ENCODE results near the gene CYSRT1. TPM values are rescaled to one million over a fixed set of nuclear protein-coding genes. Genes with fewer than 3 reads are reported as not detected.

CYSRT1 gene
- total and polyA plus RNA-seq, 2 experiments from 2014 or later, result 0.43 to 0.75 TPM

DNA sequence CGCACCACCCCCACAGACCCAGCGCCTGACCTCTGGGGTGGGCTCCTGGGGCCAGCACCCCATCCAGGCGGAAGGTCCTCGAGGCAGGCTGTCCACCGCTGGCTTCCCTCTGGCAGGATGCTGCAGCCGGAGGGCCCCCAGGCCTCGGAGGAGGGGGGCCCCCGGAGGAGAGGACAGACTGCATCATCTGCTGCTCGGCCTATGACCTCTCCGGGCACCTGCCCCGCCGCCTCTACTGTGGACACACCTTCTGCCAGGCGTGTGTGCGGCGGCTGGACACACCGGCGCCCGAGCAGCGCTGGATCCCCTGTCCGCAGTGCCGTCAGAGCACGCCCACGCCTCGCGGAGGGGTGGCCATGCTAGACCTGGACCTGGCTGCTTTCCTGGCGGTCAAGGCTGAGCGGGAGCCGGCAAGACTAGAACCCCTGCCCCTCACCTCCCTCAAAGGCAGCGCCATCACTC is 3.6 kb downstream of the CYSRT1 start:
- WGBS, 2 experiments (ENCODE audit: low coverage in 1 of 2, low lambda C conversion rate in 2 of 2, missing lambda C conversion rate in 2 of 2), result 79 to 83% methylated on average over 23 to 27 of the region's 29 CpGs

DNA sequence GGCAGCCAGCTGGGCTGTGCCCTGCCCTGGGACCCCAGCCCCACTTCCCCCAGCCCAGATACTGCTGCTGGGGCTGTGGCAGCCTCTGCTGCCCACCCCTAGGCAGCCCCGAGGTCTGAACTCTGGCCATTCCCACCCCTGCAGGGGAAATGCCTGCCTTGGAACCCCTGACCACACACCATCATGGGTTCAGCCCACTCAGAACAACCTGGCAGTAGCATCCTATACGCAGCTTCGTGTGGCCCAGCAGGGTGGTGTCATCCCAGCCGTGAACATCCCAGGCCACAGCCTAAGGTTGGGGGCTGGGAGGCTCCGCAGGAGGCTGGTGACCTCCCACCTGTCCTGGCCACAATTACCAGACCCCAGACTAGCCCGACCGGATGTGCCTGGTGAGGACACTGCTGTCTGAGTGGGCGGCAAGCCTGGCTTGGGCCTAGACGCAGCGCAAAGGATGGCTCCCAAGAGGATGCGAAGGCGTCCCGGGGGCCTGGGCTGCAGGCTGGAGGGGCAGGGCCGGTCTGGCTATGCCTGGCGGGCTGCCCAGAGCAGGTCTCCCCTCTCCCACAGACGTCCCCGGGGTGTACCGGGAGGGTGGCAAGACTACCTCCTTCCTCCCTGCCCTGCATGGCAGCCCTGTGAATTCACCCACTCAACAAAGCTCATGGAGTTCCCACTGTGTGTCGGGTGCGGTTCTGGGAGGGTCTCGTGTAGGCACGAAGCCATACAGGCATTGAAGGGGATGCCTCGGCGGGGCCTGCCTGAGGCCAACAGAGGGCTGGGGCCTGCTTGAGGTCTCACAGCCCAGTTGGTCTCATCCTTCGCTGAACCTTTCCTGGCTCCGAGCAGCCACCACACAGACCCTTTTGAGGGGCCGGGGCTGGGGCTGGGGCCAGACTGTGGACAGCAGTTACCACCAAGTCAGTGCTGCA is 4.3 kb downstream of the CYSRT1 start:
- Histone ChIP-seq H3K9ac (no peak overlapping the region), H3K4me3 (no peak overlapping the region), H3K4me1 (ENCODE audit: insufficient read depth) (peaks cover 3% of the 10 kb centered on the region; the same call in 1 of the 2 replicates), H2AFZ (no peak overlapping the region), H3K4me2 (ENCODE audit: unreplicated experiment) (no peak overlapping the region), H3K27me3 (replicated peaks; ENCODE audit: insufficient read depth) (no peaks in the 10 kb centered on the region), H3K79me2 (ENCODE audit: insufficient read depth) (no peaks in the 10 kb centered on the region), H4K20me1 (ENCODE audit: insufficient read depth) (no peaks in the 10 kb centered on the region), H3K9me3 (ENCODE audit: low read depth) (no peaks in the 10 kb centered on the region), H3K9me2 (ENCODE audit: insufficient read depth) (no peaks in the 10 kb centered on the region), H3K27ac (no peak overlapping the region), H3F3A (ENCODE audit: insufficient read depth) (no peaks in the 10 kb centered on the region), H3K36me3 (ENCODE audit: low read depth) (no peaks in the 10 kb centered on the region)
- in situ Hi-C loops (cut with MboI), result no loop called here
- 64% methylated on average over 24 to 27 of the region's 27 CpGs for whole genome bisulfite sequencing, 2 experiments (ENCODE audit: low coverage in 1 of 2, low lambda C conversion rate in 2 of 2, missing lambda C conversion rate in 2 of 2)
- no peak for TF ChIP-seq EZH2 (IDR thresholded peaks at IDR 0.05; ENCODE audit: insufficient read depth, poor library complexity, severe bottlenecking)
- no peak for TF ChIP-seq EZH2phosphoT487 (IDR thresholded peaks at IDR 0.05; ENCODE audit: insufficient read depth, low read depth)
- DNase-seq, result no peak

More for the DNA sequence above, 3.6 kb downstream of the CYSRT1 start:
- DNase-seq, result no peak
- in situ Hi-C loops (cut with MboI), result no loop called here
- Histone ChIP-seq H3K79me2 (ENCODE audit: insufficient read depth) (no peaks in the 10 kb centered on the region), H3F3A (ENCODE audit: insufficient read depth) (no peaks in the 10 kb centered on the region), H3K4me1 (ENCODE audit: insufficient read depth) (peaks cover 3% of the 10 kb centered on the region; the same call in 1 of the 2 replicates), H3K27me3 (replicated peaks; ENCODE audit: insufficient read depth) (no peaks in the 10 kb centered on the region), H4K20me1 (ENCODE audit: insufficient read depth) (no peaks in the 10 kb centered on the region), H3K36me3 (ENCODE audit: low read depth) (no peaks in the 10 kb centered on the region), H3K9ac (no peak overlapping the region), H3K27ac (no peak overlapping the region), H3K4me3 (no peak overlapping the region), H2AFZ (no peak overlapping the region), H3K9me3 (ENCODE audit: low read depth) (no peaks in the 10 kb centered on the region), H3K4me2 (ENCODE audit: unreplicated experiment) (no peak overlapping the region), H3K9me2 (ENCODE audit: insufficient read depth) (no peaks in the 10 kb centered on the region)
- no peak for TF ChIP-seq EZH2 (IDR thresholded peaks at IDR 0.05; ENCODE audit: insufficient read depth, poor library complexity, severe bottlenecking)
- TF ChIP-seq EZH2phosphoT487 (IDR thresholded peaks at IDR 0.05; ENCODE audit: insufficient read depth, low read depth), result no peak

DNA sequence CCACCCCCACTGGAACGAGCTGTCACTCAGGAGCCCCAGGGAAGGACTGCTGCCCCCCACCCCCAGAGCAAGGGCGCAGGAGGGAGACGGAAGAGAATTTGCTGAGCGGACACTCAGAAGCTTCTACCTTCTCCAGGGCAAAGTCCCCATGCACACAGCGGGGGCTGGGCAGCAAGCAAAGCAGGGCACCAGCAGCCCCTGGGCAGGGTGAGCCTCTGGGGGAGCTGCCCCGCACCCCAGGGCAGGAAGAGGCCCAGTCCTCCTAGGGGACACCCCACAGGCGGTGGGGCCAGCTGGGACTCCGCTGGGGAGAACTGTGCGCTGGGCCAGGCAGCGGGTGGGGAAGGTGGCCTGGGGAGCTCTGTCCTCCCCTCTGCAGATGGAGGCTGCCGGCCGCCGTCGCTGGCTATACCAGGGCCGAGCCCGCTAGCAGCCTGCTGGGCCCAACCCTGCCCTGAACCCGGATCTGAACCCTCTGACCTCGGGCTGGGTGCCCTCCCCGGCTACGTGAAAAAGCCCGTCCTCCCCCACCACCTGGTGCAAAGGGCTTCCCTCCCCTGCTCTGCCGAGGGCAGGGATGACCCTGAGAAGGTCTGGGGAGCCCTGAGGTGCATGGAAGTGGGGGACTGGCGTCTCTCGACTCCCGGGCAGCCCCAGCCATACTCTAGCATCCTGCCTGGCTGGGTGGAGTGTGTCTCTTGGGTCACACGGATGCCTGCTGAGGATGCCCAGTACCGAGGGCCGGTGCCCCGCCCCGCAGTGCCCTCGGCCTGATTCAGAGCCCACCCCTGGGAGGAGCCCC is 5.1 kb downstream of the CYSRT1 start:
- Histone ChIP-seq H3K4me2 (ENCODE audit: unreplicated experiment) (no peak overlapping the region), H3K27me3 (replicated peaks; ENCODE audit: insufficient read depth) (no peaks in the 10 kb centered on the region), H3K9me3 (ENCODE audit: low read depth) (no peaks in the 10 kb centered on the region), H2AFZ (no peak overlapping the region), H3K4me3 (no peak overlapping the region), H3K9me2 (ENCODE audit: insufficient read depth) (no peaks in the 10 kb centered on the region), H4K20me1 (ENCODE audit: insufficient read depth) (no peaks in the 10 kb centered on the region), H3K4me1 (ENCODE audit: insufficient read depth) (no peaks in the 10 kb centered on the region), H3K79me2 (ENCODE audit: insufficient read depth) (no peaks in the 10 kb centered on the region), H3K9ac (no peak overlapping the region), H3F3A (ENCODE audit: insufficient read depth) (no peaks in the 10 kb centered on the region), H3K36me3 (ENCODE audit: low read depth) (no peaks in the 10 kb centered on the region), H3K27ac (no peak overlapping the region)
- TF ChIP-seq EZH2phosphoT487 (IDR thresholded peaks at IDR 0.05; ENCODE audit: insufficient read depth, low read depth) (no peak), EZH2 (IDR thresholded peaks at IDR 0.05; ENCODE audit: insufficient read depth, poor library complexity, severe bottlenecking) (no peak)
- 47 to 54% methylated on average over 23 to 27 of the region's 31 CpGs for WGBS, 2 experiments (ENCODE audit: low coverage in 1 of 2, low lambda C conversion rate in 2 of 2, missing lambda C conversion rate in 2 of 2)
- DNase-seq, result no peak
- in situ Hi-C loops (cut with MboI), result no loop called here

DNA sequence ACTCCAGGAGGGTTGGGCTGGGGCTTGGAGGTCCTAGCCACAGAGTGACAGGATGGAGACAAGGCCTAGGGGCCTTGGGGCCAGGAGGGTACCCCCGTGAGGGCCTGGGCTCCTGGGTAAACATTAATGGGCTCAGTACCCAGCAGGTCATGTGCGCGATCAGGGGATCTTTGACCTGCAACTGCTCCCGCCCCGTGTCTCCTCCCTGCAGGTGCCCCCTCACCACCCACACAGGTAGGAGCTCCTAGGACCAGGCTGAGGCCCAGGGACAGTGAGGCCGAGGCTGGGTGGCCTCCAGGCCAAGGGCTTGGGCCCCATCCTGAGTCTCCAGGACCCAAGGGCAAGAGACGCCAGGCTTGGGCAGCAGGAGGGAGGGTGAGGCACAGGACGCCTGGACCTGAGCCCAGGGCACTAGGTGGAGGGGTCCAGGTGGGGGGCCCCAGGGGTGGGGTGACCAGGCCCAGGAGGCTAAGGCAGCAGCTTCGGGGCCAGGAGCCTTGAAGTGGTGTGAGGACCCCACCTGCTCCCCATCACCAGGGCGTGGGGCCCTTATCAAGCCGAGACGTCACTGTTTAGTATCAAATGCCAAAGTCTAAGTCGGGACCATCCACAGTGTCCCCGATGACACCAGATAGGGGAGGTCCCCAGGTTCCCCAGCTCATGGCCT is 5.9 kb downstream of the CYSRT1 start, which contains the start of gene SLC34A3:
Gene SLC34A3 (plus strand): TSS at position 197 of the 667 bp plus-strand sequence. CDS start 802 bp downstream, outside the sequence.
- Histone ChIP-seq H3K4me1 (ENCODE audit: insufficient read depth) (no peaks in the 10 kb centered on the region), H3K79me2 (ENCODE audit: insufficient read depth) (no peaks in the 10 kb centered on the region), H2AFZ (no peak within 1 kb of the TSS), H3K4me2 (ENCODE audit: unreplicated experiment) (no peak within 1 kb of the TSS), H3K9me3 (ENCODE audit: low read depth) (no peaks in the 10 kb centered on the region), H3F3A (ENCODE audit: insufficient read depth) (no peaks in the 10 kb centered on the region), H3K36me3 (ENCODE audit: low read depth) (no peaks in the 10 kb centered on the region), H3K9me2 (ENCODE audit: insufficient read depth) (no peaks in the 10 kb centered on the region), H4K20me1 (ENCODE audit: insufficient read depth) (no peaks in the 10 kb centered on the region), H3K27me3 (replicated peaks; ENCODE audit: insufficient read depth) (no peaks in the 10 kb centered on the region), H3K4me3 (no peak within 1 kb of the TSS), H3K27ac (no peak within 1 kb of the TSS), H3K9ac (no peak within 1 kb of the TSS)
- WGBS, 2 experiments (ENCODE audit: low coverage in 1 of 2, low lambda C conversion rate in 2 of 2, missing lambda C conversion rate in 2 of 2), result 53 to 54% methylated on average over 14 of the region's 14 CpGs
- DNase-seq, result no peak
- in situ Hi-C loops (cut with MboI), result no loop called here
- TF ChIP-seq EZH2phosphoT487 (IDR thresholded peaks at IDR 0.05; ENCODE audit: insufficient read depth, low read depth), result no peak
- no peak for TF ChIP-seq EZH2 (IDR thresholded peaks at IDR 0.05; ENCODE audit: insufficient read depth, poor library complexity, severe bottlenecking)

Data from GM23248 (cell line).